Smooth muscle cell (in vitro differentiated cells): ENCODE results near the gene TRMT112. TPM values are rescaled to one million over a fixed set of nuclear protein-coding genes. Genes with fewer than 3 reads are reported as not detected.

ENCODE experiments used
- DNase-seq: peaks from one replicate; lab custom pipeline; 2025; ENCODE audit not compliant: unreplicated experiment; lab: John Stamatoyannopoulos, UW
- H2AFZ ChIP-seq: fragments of 200-600 bp; sonication (generic); 2 replicates; pipeline ENCODE4 v1.6.0; 2016; ENCODE audit warnings: antibody characterized with exemption, low read depth, mild to moderate bottlenecking
- H3F3A ChIP-seq: fragments of 200-600 bp; sonication (generic); 2 replicates; pipeline ENCODE4 v1.6.0; 2017; ENCODE audit warnings: antibody characterized with exemption, low read depth
- H3K27ac ChIP-seq: fragments of 200-600 bp; sonication (generic); 2 replicates; pipeline ENCODE4 v1.5.1; 2016; ENCODE audit warnings: low read depth, mild to moderate bottlenecking
- H3K27me3 ChIP-seq: fragments of 200-600 bp; sonication (generic); 2 replicates; pipeline ENCODE4 v1.6.1; 2016; ENCODE audit warnings: low read depth, mild to moderate bottlenecking
- H3K36me3 ChIP-seq: fragments of 200-600 bp; sonication (generic); 2 replicates; pipeline ENCODE4 v1.5.1; 2016; ENCODE audit warnings: low read depth
- H3K4me1 ChIP-seq: fragments of 200-600 bp; sonication (generic); 2 replicates; pipeline ENCODE4 v1.5.1; 2016; ENCODE audit warnings: low read depth
- H3K4me2 ChIP-seq: fragments of 200-600 bp; sonication (generic); 2 replicates; pipeline ENCODE4 v1.6.0; 2016; ENCODE audit warnings: mild to moderate bottlenecking
- H3K4me3 ChIP-seq: fragments of 200-600 bp; sonication (generic); 2 replicates; pipeline ENCODE4 v1.5.1; 2016; ENCODE audit warnings: mild to moderate bottlenecking
- H3K79me2 ChIP-seq: fragments of 200-600 bp; sonication (generic); 2 replicates; pipeline ENCODE4 v1.6.0; 2016; ENCODE audit warnings: low read depth, mild to moderate bottlenecking
- H3K9ac ChIP-seq: fragments of 200-600 bp; sonication (generic); 2 replicates; pipeline ENCODE4 v1.6.0; 2016; ENCODE audit warnings: low read depth
- H3K9me3 ChIP-seq: fragments of 200-600 bp; sonication (generic); replicated peaks from 2 replicates; pipeline ENCODE4 v1.5.1; 2016; ENCODE audit warnings: low read depth
- H4K20me1 ChIP-seq: fragments of 200-600 bp; sonication (generic); 2 replicates; pipeline ENCODE4 v1.6.0; 2016; ENCODE audit warnings: low read depth
- CTCF ChIP-seq: fragments of 200-600 bp; sonication (generic); IDR thresholded peaks from 2 replicates; pipeline ENCODE4 v1.5.1; 2017; ENCODE audit warnings: borderline replicate concordance, mild to moderate bottlenecking, antibody characterized with exemption; ENCODE audit not compliant: insufficient read depth, poor library complexity, severe bottlenecking
- WGBS: methylation state at CpG from one replicate; pipeline ENCODE4 v1.1.7; 2016; ENCODE audit warnings: low lambda C conversion rate; 5-methylcytosine and 5-hydroxymethylcytosine counted together
- polyA plus RNA-seq: library from polyadenylated mRNA; unstranded; fragments of >200 nt; fragmentation: Nextera tagmentation; extraction: Ambion mirVana; gene quantifications from 2 replicates; pipeline ENCODE4 v1.2.1, GENCODE V29; 2016
- total RNA-seq: library from RNA; depleted of rRNA; stranded (reverse); fragments of >200 nt; gene quantifications from 2 replicates; pipeline ENCODE4 v1.2.3, GENCODE V29; 2014

The TRMT112 gene
- total and polyA plus RNA-seq, 2 experiments from 2014 or later = 285 to 327 TPM

- TF ChIP-seq CTCF = no peak
- Histone ChIP-seq H3K36me3 (no peaks in the 10 kb centered on the region), H4K20me1 (peaks cover 7% of the 10 kb centered on the region), H3K4me3 (peak within 1 kb of the TSS; percentile 82), H2AFZ (peak within 1 kb of the TSS; percentile 62), H3K4me2 (peak within 1 kb of the TSS; percentile 99), H3K9ac (peak within 1 kb of the TSS; percentile 60), H3K27ac (peak within 1 kb of the TSS; percentile 83), H3K9me3 (no peaks in the 10 kb centered on the region), H3K79me2 (peaks cover 27% of the 10 kb centered on the region), H3K4me1 (peaks cover 10% of the 10 kb centered on the region), H3K27me3 (peaks cover 7% of the 10 kb centered on the region), H3F3A (no peaks in the 10 kb centered on the region)
- under 1% methylated on average over 29 of the region's 81 CpGs for WGBS
- DNase-seq = peak; percentile 98
Measured at GRCh38 chr11:64305075-64305690, 12.2 kb downstream of the TRMT112 start, which contains the start of gene ESRRA. Gene ESRRA (plus strand): TSS chr11:64305524. CDS start chr11:64307180, 1,656 bp downstream.

GRCh38 chr11:64304316-64305072, 12.9 kb downstream of the TRMT112 start:
- H3K27ac ChIP-seq = peak overlapping the region; percentile 83
- H3K79me2 ChIP-seq = peaks cover 27% of the 10 kb centered on the region
- peak; percentile 88 for TF ChIP-seq CTCF
- H3K4me3 ChIP-seq = peak overlapping the region; percentile 49
- H3K36me3 ChIP-seq = no peaks in the 10 kb centered on the region
- peaks cover 14% of the 10 kb centered on the region for H3K27me3 ChIP-seq
- DNase-seq = peak; percentile 84
- peak overlapping the region; percentile 79 for H3K4me2 ChIP-seq
- peaks cover 15% of the 10 kb centered on the region for H3K4me1 ChIP-seq
- H3F3A ChIP-seq = no peaks in the 10 kb centered on the region
- 2% methylated on average over 46 of the region's 46 CpGs for whole genome bisulfite sequencing
- H3K9ac ChIP-seq = peak overlapping the region; percentile 55
- peaks cover 7% of the 10 kb centered on the region for H4K20me1 ChIP-seq
- no peaks in the 10 kb centered on the region for H3K9me3 ChIP-seq
- H2AFZ ChIP-seq = no peak overlapping the region

GRCh38 chr11:64304032-64304315, 13.4 kb downstream of the TRMT112 start:
- peaks cover 18% of the 10 kb centered on the region for H3K4me1 ChIP-seq
- no peaks in the 10 kb centered on the region for H3K36me3 ChIP-seq
- peaks cover 7% of the 10 kb centered on the region for H4K20me1 ChIP-seq
- H3K9me3 ChIP-seq = no peaks in the 10 kb centered on the region
- no peaks in the 10 kb centered on the region for H3F3A ChIP-seq
- H3K27ac ChIP-seq = peak overlapping the region; percentile 83
- WGBS = 56% methylated on average over 5 of the region's 5 CpGs
- peaks cover 20% of the 10 kb centered on the region for H3K27me3 ChIP-seq
- peak overlapping the region; percentile 79 for H3K4me2 ChIP-seq
- no peak for DNase-seq
- TF ChIP-seq CTCF = no peak
- no peak overlapping the region for H3K9ac ChIP-seq
- H3K79me2 ChIP-seq = peaks cover 25% of the 10 kb centered on the region
- no peak overlapping the region for H2AFZ ChIP-seq
- peak overlapping the region; percentile 49 for H3K4me3 ChIP-seq
